SKM-1 (cell line): ENCODE measurements around the gene GBP4.
"Not testable (repeated sequence)": the region's sequence is repeated elsewhere in the genome, so short reads cannot be mapped to it uniquely, and the experiment has no call there.

ENCODE experiments used
- DNase-seq: peaks from one replicate; lab custom pipeline; 2025; ENCODE audit not compliant: unreplicated experiment; lab: John Stamatoyannopoulos, UW

The GBP4 gene, protein sequence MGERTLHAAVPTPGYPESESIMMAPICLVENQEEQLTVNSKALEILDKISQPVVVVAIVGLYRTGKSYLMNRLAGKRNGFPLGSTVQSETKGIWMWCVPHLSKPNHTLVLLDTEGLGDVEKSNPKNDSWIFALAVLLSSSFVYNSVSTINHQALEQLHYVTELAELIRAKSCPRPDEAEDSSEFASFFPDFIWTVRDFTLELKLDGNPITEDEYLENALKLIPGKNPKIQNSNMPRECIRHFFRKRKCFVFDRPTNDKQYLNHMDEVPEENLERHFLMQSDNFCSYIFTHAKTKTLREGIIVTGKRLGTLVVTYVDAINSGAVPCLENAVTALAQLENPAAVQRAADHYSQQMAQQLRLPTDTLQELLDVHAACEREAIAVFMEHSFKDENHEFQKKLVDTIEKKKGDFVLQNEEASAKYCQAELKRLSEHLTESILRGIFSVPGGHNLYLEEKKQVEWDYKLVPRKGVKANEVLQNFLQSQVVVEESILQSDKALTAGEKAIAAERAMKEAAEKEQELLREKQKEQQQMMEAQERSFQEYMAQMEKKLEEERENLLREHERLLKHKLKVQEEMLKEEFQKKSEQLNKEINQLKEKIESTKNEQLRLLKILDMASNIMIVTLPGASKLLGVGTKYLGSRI

DNA sequence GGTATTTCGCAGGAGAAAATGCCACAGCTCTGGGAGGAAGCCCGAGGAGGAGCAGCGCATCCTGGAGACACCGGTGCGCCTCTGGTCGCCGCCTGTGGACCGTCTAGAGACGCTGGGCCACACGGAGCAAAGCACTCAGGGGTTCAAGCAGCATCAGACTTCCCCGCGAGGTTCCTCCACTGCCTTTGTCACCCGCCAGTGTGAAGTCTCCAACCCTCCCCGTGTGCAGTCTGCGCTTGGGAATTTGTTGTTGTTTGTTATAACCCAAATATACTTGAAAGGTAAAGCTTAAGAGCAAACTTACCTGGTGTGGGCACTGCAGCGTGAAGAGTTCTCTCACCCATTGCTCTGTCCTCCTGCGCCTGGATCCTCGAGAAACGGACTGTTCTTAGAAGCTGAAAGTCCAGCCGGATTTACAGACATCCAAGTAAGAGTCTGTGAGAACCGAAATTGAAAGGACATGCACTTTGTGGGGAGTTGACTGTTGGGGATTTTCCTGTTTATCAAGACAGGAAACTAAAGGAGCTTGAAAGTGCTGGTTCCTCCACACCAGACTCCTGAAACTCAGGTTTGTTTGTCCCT is at the start of gene GBP4:
TSS of gene GBP4 (minus strand) at position 452 of the 582 bp plus-strand sequence. CDS start at position 344, 108 bp downstream.
- no peak for DNase-seq

DNA sequence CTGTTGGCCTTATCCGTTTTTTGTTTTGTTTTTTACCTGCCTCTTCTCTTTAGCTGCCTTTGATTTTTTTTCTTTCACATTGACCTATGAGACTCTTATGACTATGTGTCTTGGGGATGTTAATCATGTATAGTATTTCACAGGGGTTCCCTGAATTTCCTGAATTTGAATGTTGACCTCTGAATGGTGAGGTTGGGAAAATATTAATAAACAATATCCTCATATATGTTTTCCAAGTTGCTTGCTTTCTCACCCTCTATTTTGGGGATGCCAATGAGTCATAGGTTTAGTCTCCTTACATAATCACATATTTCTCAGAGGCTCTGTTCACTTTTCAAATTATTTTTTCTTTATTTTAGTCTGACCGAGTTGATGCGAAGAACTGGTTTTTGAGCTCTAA is 44.3 kb upstream of the GBP4 start:
- DNase-seq: no peak

DNA sequence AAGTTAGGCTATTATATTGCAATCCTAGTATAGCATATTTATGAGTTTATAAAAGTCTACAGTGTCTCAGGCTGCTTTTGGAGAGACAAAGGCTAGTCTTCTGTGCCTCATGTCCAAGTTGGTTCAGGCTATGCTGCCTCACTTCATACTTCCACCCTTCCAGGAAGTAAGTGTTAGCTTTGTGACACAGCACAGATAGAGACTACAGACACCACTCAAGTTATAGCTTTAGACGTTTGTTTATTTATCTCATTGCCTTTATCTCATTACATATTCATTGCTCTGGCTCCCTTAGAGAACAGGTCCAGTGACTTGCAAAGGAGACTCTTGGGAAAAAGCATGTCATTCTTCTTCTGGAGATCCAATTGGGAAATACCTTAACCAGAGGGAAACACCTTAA is 22.6 kb upstream of the GBP4 start:
- no peak for DNase-seq

DNA sequence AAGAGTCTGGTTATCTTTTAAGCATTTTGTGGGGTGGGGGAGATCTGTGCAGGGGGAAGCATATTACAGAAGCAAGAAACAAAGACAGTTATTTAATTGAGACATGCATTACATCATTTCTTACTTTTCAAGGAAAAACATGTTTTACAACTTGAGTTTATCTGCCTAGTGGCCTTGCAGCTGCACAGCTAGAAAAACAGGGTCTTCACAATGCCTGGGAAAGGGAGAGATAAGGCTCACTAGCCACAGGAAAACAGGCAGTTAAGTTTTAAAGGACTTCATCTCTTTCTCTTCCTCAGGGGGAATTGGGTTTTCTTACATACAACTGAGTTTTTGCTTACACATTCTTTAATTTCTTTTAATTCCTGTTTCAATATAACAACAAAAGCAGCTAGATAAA is 21.1 kb upstream of the GBP4 start:
- not testable (repeated sequence) for DNase-seq

DNA sequence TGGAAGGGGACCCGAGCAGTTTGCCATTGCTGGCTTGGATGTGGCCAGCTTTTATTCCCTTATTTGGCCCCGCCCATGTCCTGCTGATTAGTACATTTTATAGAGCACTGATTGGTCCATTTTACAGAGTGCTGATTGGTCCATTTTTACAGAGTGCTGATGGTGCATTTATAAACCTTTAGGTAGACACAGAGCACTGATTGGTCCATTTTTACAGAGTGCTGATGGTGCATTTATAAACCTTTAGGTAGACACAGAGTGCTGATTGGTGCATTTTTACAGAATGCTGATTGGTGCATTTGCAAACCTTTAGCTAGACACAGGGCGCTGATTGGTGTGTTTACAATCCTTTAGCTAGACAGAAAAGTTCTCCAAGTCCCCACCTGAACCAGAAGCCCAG is 20.2 kb upstream of the GBP4 start:
- DNase-seq: not testable (repeated sequence)

DNA sequence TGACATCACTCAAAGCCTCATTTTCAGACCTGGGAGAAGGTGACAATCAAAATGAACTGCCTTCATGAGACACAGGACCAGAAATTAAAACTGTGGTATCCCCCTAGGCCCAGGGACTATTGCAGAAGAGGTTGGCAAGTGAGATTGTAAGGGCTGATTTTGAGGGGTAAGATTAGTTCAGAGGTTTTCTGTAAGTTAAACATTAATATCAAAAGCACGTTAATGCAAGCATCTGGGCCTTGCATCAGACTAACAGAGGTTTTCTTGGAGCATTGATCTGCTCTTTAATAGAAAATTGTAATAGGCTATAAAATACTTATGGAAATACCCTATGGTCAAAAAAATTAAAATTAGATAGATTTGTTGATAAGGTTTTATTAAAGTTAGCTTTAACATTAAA is 14.6 kb upstream of the GBP4 start:
- DNase-seq: no peak

DNA sequence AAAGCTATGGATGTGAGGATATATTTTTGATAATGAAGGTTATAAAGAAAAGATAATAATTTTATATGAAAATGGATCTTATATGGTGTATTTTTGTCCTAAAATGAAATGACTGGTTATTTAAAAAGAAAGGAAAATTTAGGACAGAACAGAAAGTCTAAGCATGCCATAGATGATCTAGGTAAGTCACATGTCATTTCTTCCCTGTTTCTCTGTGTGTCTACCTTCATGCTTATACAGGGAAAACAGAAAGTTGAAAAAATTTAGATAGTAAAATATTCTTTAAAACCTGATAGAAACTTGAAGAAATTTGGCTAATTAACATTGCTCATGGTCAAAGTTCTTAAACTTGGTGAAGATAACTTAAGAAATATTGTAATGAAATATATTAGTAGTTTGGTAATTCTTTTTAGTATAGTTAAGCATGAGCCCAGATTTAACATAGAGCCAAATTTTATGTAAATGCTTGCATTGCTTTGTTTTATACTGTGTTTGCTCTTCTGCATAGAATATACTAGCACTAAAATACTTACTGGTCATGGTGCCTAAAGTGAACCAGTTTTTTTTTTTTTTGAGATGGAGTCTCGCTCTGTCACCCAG is 12.4 kb upstream of the GBP4 start:
- DNase-seq: no peak

DNA sequence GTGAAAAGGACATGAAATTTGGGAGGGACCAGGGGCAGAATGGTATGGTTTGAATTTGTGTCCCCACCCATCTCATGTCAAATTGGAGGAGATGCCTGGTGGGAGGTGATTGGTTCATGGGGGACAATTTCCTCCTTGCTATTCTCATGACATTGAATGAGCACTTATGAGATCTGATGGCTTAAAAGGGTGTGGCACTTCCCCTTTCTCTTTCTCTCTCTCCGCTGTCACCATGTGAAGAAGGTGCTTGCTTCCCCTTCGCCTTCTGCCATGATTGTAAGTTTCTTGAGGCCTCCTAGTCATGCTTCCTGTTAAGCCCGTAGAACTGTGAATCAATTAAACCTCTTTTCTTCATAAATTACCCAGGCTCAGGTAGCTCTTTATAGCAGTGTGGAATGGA is 7.6 kb upstream of the GBP4 start:
- DNase-seq: no peak

DNA sequence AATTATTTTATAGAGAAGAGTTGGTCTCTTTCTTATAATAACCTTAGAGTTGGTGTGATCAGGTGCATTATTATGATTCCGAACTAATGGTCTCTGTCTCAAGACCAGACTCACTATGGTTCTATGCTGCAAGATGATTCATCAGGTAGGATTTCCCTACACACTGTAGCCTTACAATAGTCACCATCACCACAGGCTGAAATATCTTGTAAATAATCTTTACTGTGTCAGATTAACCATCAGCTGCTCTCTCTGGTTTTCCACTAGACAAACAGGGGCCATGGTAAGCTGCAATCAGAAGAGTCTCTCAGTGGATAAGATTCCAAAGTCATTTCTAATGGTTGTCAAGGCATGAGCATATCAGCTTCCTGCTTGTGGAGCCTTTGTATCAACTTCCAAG is 4.4 kb upstream of the GBP4 start:
- DNase-seq: no peak

DNA sequence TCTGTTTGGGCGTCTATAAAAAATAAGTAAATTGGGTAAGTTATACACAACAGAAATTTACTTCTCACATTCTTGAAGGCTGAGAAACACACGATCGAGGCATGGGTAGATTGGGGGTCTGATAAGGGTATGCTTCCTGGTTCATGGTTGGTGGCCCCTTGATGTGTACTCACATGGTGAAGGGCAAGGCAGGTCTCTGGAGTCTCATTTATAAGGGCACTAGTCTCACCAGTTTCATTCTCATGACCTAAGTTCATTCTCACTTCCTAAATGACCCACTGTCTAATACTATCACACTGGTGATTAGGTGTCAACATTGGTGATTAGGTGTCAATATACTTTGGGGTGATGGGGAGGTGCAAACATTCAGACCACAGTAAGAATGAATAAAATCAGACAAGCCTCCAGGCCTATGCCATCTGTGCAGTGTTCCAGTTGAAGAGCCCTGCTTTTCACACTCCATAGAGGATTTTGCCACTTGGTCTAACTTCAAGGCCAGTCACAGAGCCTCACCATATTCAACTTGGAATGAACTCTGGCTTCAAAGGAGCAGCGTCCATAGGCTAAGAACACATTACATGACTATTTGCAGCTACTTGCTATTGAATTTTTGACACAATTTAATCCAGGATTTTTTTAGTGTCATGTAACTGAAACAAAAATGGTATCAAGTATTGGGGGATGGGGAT is 2.5 kb upstream of the GBP4 start:
- DNase-seq: no peak

DNA sequence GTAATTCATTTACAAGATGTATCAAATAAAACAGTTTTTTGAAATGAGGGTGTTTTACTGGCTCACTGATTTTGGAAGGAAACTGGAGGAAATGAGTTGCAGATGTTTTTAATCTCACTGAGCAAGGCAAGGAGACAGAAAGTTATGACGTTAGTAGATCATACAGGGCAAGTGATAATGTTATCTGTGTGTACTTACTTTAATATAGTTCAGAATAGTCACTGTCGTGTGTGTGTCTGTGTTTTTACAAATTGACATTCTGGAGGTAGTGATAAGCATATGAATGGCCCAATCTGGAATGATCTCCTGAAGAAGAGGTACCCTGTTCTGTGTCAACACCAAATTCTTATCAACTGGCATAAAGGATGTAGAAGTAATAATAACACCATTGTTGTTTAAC is 1.9 kb upstream of the GBP4 start:
- DNase-seq: no peak

DNA sequence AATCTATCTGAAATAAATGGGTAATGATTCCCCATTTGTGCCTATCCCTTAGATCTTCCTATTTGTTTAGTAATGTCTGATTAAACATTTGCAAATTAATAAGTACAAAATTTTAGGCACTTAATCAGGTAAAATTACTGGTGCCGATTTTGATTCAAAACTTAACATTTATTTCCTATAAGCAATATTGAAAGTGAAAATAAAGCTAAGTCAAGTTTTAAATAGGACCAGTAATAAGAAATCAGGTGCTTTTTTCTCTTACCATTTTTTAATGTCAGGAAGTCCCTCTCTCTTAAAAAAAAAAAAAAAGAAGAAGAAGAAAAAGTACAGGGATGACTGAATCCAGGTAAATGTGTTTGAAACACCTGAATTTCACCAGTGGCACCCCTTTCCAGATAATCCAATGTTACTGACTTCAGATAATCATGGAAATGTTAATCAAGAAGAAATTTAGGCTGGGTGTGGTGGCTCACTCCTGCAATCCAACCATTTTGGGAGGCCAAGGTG is 836 bp upstream of the GBP4 start:
- DNase-seq: no peak

DNA sequence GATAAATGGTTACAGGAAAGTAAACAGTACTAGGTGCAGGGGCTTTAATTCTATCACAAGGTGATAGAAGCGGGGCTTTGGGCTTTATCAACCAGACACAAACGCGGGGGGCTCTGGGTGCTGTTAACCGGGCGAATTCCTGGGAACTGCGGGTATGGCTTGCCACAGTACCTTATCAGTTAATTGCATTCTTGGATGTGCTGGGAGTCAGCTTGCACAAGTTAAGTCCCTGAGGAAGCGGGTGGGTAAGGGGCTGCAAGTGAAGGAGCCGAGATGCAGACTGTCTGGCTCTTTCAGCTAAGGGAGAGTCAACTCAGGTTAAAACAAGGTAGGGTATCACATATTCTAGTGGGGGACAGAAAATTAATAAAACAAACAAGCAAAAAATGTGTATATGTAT is 661 bp downstream of the GBP4 start:
- DNase-seq: no peak

DNA sequence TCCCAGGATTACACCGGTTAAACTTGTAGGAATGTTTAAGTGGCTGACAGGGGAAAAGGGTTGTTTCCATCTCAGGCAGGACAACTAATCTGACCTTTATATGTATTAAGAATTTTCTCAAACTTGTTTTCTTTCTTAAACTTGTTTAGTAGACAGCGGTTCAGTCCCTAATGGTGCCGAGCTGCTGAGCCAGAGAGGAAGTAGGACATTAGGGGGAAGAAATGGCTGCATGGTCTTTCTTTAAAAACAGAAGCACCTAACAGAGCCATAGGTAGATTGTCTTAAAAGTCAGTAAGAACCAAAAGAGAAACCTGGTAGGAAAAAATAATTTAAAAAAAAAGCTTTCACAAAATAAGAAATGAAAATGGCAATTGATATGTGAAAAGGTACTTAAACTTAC is 3.3 kb downstream of the GBP4 start:
- no peak for DNase-seq

DNA sequence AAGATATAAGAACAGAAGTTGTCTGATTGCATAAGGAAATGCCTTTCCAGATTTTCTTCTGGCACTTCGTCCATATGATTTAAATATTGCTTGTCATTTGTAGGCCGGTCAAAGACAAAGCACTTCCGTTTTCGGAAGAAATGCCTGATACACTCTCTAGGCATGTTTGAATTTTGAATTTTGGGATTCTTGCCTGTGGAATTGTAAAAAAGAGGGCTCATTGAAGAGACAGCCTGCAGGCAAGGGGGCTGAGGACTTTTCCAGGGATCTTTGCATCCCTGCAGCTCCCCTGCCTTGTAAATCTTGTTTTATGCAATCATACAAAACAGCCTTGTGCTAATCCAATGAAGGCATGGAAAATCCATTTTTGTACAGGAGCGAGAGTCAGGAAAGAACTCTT is 7.4 kb downstream of the GBP4 start:
- DNase-seq: no peak

DNA sequence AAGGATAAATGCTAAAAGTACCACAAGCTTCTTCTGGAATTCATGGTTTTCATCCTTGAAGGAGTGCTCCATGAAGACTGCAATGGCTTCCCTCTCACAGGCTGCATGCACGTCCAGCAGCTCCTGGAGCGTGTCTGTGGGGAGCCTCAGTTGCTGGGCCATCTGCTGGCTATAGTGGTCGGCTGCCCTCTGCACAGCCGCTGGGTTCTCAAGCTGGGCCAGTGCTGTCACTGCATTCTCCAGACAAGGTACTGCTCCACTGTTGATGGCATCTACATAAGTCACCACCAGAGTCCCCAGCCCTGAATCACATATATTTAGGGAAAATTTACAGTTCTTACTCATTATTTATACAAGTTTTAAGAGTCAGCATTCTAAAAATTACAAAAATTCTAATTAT is 8.7 kb downstream of the GBP4 start:
- no peak for DNase-seq

DNA sequence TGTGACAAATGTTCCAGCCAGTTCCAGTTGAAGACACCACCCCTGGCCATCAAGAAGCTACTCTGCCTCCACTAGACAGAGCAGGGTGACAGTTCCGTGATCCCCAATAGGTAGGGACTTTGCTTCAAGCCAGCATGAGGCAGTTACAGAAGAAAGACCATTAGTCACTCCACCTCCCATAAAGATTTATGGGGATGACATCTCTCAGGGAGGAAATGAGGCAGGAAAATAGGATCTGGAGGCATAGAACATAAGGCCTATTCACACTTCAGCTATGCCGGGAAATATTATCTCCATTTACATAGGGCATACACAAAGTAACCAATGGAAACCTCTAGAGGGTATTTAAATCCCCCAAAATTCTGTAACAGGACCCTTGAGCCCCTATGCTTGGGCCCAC is 19.4 kb downstream of the GBP4 start:
- DNase-seq: no peak

DNA sequence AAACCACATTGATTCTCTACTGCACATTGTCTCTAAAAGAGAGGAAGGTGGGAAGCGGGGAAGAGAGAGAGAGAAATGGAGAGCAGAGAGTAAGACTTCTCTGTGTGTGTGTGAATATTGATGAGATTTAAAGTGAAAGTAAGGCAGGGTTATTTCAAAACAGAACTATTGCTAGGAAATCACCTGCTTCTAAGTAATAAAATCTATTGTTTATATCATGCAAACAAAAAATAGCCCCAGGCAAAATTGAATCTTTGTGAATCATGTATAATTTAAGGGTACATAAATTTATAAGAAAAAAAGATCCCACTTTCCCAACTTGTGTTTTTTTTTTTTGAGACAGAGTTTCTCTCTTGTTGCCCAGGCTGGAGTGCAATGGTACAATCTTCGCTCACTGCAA is 21.8 kb downstream of the GBP4 start:
- no peak for DNase-seq

DNA sequence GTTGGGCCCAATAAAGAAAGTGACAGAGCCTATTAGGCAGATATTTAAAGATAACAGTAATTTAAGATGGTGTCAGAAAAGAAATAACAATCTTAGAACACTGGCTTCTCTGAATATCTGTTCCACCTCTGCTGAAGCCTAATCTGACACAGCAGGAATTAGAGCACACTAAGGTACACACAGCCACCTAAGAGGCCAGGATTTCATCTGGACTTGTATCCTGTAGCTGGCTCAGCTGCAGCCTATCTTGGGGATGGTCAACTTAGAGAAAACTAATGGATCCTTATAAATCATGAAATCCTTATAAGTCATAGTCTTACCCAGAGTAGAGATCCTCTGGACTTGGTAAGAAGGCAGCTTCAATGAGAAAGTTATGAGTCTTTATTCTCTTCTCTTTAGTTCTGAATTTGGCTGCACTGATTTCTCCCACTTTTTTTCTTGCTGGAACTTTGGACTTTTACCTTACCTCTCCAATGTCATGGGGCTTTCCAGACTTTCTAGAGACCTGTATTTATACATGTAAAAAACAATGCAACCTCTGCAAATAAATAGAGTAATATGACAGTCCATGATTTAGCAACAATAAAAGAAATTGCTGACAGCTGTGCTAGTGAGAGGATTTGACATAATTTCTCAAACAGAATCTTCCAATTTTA is 23.0 kb downstream of the GBP4 start, which contains the start of gene GBP7:
TSS of gene GBP7 (minus strand) at position 403 of the 656 bp plus-strand sequence. CDS start 4,068 bp downstream, outside the sequence.
- DNase-seq: no peak

DNA sequence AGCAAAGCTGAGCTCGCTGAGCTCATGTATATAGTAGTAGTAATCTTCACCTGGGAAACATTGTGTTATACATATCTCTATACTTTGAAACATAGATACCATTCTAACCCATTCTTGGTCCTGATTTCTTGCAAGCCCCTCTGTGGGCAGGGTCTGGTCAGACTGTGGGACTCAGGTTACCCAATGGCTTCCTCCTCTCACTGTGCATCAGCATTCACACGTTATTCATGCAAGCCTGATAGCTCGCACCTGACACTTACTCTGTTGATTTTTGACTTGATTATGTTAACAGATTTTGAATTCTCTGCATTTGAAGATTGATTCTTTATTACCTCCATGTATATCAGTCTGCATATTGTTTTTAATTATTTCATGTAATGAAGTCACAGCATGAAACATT is 24.3 kb downstream of the GBP4 start:
- DNase-seq: no peak
